Head of caudate nucleus (tissue), 42 donors: ENCODE measurements around the gene B3GALT5.

Source experiments
- DNase-seq, 42 donors: peaks; one replicate each; pipeline versions ENCODE4 v3.0.0 to v3.0.0-alpha.2; 2020 to 2021; ENCODE audit warnings: mixed read lengths in 7 of 42
- intact Hi-C: fragments of 100-400 bp; cut with DNase I; formaldehyde crosslinking; loops from one replicate; pipeline ENCODE4 v1.15.0; 2022

B3GALT5 gene

DNA sequence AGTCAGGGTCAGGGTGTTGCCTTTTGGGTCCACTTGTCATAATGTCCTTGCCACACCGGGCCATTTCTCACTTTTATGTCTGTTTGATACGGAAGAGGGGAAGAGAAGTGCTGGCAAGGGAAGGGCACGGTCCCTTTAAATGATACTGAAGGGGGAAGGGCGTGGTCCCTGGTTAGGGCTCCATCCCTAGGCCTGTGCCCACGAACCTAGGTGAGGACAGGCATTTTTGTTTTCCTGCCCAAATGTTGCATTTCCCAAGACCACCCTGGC is 25.2 kb downstream of the B3GALT5 start:
- DNase-seq = peak in 2 of 42 donors; percentile 1 to 20
- intact Hi-C loops = no loop called here

GRCh38 chr21:39638281-39638680 is 25.5 kb downstream of the B3GALT5 start:
- intact Hi-C loops = no loop called here
- peak in 2 of 42 donors; percentile 6 to 31 for DNase-seq

GRCh38 chr21:39640754-39641153 is 28.0 kb downstream of the B3GALT5 start:
- peak in 2 of 42 donors; percentile 2 to 18 for DNase-seq
- intact Hi-C loops = no loop called here

DNA sequence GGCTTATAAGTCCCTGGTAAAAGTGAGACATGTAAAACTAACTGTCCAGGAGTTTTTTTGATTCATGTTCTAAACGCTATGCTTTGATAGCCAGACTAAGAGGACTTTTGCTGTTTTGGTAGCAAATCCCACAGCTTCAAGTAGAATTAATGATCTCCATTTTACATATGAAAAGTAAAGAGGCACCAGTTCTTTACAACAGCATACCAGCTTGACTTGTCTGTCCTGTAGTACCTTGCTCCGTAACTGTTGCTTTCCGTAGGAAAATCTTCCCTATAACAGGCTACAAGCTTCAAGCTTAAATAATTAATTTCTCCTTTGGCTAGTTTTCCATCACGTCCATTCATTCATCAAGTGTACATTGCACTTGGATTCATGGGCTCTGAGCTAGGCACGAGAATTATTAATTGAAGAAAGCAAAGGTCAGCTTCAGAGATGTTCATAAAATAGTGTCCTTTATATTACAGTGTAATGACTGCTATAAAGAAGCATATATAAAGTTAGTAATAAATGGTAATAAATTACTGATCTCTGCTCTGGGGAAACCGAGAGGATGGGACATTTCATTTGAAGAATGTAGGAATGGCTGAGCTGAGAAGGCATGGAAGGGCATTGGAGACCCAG is 29.2 kb downstream of the B3GALT5 start:
- no peak for DNase-seq
- intact Hi-C loops = no loop called here

GRCh38 chr21:39644062-39644560 is 31.4 kb downstream of the B3GALT5 start:
- peak in 2 of 42 donors; percentile 2 to 22 for DNase-seq
- intact Hi-C loops = no loop called here

- peak in 3 of 42 donors; percentile 4 to 26 (median 21) for DNase-seq
- intact Hi-C loops = no loop called here
Observed at GRCh38 chr21:39645331-39645730, 32.6 kb downstream of the B3GALT5 start.

DNA sequence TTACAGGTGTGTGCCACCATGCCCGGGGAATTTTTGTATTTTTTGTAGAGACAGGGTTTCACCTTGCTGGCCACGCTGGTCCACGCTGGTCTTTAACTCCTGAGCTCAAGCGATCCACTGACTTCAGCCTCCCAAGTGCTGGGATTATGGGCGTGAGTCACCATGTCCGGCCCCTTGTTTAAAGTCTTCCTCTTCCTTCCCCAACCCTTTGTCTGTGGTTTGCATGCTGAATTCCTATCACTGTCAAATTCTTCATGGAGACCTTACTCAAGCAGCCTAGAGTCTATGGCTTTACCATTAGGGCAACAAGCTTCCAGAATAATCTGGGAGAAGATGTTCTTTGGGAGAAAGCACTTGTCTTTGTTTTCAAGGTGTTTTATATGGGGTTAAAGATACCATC is 34.7 kb downstream of the B3GALT5 start:
- DNase-seq = peak in 2 of 42 donors; percentile 14 to 22
- intact Hi-C loops = no loop called here

- no peak for DNase-seq
- intact Hi-C loops = no loop called here
Observed at GRCh38 chr21:39648879-39649278, 36.1 kb downstream of the B3GALT5 start.

GRCh38 chr21:39649526-39649925 is 36.8 kb downstream of the B3GALT5 start:
- intact Hi-C loops = no loop called here
- DNase-seq = no peak

GRCh38 chr21:39650306-39650705 is 37.6 kb downstream of the B3GALT5 start:
- intact Hi-C loops = no loop called here
- peak in 1 of 42 donors; percentile 14 for DNase-seq

- intact Hi-C loops = no loop called here
- no peak for DNase-seq
Observed at GRCh38 chr21:39650801-39651200, 38.1 kb downstream of the B3GALT5 start.

- intact Hi-C loops = no loop called here
- peak in 1 of 42 donors; percentile 13 for DNase-seq
Observed at GRCh38 chr21:39651206-39651605, 38.5 kb downstream of the B3GALT5 start.

DNA sequence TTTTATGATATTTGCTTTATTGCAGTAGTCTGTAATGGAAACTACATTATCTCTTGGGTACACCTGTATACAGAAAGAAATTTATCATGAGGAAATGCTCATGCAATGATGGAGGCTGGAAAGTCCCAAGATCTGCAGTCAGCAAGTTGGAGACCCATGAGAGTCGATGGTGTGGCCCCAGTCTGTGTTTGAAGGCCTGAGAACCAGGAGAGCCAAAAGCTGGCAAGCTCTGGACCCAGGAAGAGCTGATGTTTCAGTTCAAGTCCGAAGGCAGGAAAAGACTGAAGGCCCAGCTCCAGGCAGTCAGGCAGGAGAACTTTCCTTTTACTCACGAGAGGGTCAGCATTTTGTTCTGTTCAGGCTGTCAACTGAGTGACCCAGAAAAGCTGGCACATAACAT is 42.2 kb downstream of the B3GALT5 start:
- DNase-seq = no peak
- intact Hi-C loops = no loop called here

GRCh38 chr21:39655589-39655988 is 42.8 kb downstream of the B3GALT5 start:
- intact Hi-C loops = no loop called here
- peak in 1 of 42 donors; percentile 10 for DNase-seq

- no peak for DNase-seq
- intact Hi-C loops = no loop called here
Observed at GRCh38 chr21:39656209-39656608, 43.5 kb downstream of the B3GALT5 start.

DNA sequence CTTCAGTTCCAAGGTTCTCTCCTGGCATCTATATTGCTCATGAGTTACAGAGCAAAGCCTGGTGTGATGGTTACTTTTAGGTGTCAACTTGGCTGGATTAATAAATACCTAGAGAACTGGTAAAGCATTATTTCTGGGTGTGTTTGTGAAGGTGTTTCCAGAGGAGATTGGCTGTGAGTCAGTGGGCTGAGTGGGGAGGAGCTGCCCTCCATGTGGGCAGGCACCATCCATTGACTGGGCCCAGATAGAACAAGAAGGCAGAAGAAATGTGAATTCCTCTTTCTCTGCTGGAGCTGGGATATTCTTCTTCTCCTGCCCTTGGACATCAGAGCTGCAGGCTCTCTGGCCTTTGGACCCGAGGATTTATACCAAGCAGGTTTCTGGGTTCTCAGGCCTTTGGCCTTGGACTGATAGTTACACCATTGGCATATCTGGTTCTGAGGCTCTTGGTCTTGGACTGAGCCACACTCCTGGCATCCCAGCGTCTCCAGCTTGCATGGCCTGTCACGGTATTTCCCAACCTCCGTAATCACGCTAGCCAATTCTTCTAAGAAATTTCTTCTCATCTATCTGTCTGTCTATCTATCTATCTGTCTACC is 44.5 kb downstream of the B3GALT5 start:
- no peak for DNase-seq
- intact Hi-C loops = no loop called here

- intact Hi-C loops = no loop called here
- no peak for DNase-seq
Observed at GRCh38 chr21:39658066-39658465, 45.3 kb downstream of the B3GALT5 start.

DNA sequence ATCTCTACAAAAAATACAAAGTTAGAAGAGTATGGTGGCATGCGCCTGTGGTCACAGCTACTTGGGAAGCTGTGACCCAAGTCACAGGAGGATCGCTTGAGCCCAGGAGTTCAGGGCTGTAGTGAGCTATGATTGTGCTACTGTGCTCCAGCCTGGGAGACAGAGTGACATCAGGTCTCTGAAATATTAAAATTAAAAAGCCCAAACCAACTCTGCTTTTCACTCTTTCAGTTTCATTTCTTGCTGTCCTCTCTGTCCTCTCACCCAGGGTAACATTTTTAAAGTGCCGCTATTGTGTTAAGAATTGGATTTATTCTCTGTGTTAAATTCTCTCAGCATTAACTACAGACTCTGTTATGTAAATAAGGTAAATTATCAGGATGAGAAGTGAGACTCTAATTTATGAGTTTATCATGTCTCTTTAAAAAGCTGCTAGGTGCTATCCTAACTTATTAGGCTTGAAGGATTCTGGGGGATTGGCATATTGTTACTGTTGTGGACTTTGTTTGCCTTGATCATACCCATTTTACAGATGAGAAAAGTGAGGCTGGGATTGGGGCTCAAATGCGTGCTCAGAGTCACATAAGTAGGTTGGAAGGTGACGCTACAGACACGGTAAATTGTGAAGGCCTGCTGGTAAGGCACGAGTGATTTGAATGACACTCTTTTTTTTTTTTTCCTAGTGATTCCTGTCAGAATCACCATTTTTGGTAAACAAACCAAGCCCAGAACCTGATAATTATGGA is 46.5 kb downstream of the B3GALT5 start:
- DNase-seq = peak in 2 of 42 donors; percentile 11 to 26
- intact Hi-C loops = no loop called here

GRCh38 chr21:39660191-39660980 is 47.6 kb downstream of the B3GALT5 start:
- intact Hi-C loops = no loop called here
- DNase-seq = peak in 1 of 42 donors; percentile 32

DNA sequence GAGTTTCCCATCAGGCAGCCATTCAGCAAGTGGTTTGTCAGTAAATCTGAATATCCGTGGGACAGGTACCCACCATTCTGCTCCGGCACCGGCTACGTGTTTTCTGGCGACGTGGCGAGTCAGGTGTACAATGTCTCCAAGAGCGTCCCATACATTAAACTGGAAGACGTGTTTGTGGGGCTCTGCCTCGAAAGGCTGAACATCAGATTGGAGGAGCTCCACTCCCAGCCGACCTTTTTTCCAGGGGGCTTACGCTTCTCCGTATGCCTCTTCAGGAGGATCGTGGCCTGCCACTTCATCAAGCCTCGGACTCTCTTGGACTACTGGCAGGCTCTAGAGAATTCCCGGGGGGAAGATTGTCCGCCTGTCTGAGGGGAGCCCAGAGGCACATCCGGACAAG is 48.4 kb downstream of the B3GALT5 start:
- intact Hi-C loops = no loop called here
- peak in 1 of 42 donors; percentile 25 for DNase-seq
